ENCODE results near the gene MAP1LC3C.

GRCh38 chr1:242004751-242005495 lies 6.0 kb upstream of the MAP1LC3C start:
- TF ChIP-seq CTCF (IDR thresholded peaks at IDR 0.05) (no peak), POLR2A (IDR thresholded peaks at IDR 0.05) (no peak), EP300 (IDR thresholded peaks at IDR 0.05) (no peak)

Measured in tibial nerve (tissue), 4 donors.